GM12865 (cell line): ENCODE measurements around the gene PTPRK.

Experiments used
- DNase-seq: peaks from one replicate; pipeline ENCODE4 v3.0.0; 2010; ENCODE audit warnings: low read depth
- H3K4me3 ChIP-seq: 2 replicates; pipeline ENCODE4 v1.5.1; 2011; ENCODE audit warnings: mild to moderate bottlenecking, low read depth, low read length, control low read depth
- CTCF ChIP-seq: IDR thresholded peaks from 2 replicates; pipeline ENCODE4 v1.5.1; 2011; ENCODE audit warnings: low read length, control low read depth, low read depth, inconsistent platforms; ENCODE audit not compliant: insufficient read depth; ENCODE audit errors: missing control alignments

Gene PTPRK

DNA sequence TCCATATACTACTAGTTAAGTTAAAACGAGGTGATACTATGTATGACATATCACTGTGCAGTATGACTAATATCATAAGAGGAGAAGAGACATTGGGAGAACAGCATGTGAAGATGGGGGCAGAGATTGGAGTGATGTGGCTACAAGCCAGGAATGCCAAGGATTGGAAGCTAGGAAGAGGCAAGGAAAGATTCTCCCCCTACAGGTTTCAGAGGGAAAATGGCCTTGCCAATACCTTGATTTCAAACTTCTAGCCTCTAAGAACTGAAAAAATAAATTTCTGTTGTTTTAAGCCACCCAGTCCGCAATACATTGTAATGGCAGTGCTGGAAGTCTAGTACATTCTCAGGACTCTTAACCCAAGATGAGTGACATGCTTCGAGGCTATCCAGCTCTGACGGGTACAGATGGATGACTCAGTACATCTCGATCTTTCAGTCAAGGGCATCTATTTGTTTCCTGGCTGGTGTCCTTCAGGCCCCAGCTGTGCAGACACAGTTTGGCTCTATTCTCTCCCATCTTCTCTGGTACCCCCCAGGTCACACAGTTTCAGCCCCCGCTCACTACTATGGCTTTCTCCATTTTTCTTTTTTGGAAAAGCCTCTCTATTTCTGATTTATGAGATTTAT, 564.0 kb downstream of the PTPRK start:
- H3K4me3 ChIP-seq, result no peak overlapping the region
- TF ChIP-seq CTCF, result no peak
- no peak for DNase-seq

GRCh38 chr6:127954082-127954481, 566.3 kb downstream of the PTPRK start:
- no peak overlapping the region for H3K4me3 ChIP-seq
- no peak for TF ChIP-seq CTCF
- no peak for DNase-seq

GRCh38 chr6:127952831-127953230, 567.6 kb downstream of the PTPRK start:
- DNase-seq, result no peak
- TF ChIP-seq CTCF, result no peak
- H3K4me3 ChIP-seq, result no peak overlapping the region

DNA sequence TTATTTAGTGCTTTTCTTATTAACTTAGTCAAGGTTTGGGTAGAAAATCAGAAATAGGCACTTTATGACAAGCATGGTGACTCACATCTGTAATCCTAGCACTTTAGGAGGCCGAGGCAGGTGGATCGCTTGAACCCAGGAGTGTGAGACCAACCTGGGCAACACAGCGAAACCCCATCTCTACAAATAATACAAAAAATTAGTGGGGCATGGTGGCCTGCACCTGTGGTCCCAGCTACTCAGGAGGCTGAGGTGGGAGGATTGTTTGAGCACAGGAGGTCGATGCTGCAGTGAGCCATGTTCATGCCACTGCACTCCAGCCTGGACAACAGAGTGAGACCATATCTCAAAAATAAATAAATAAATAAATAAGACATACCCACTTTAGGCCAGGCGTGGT, 568.2 kb downstream of the PTPRK start:
- no peak for DNase-seq
- TF ChIP-seq CTCF, result no peak

DNA sequence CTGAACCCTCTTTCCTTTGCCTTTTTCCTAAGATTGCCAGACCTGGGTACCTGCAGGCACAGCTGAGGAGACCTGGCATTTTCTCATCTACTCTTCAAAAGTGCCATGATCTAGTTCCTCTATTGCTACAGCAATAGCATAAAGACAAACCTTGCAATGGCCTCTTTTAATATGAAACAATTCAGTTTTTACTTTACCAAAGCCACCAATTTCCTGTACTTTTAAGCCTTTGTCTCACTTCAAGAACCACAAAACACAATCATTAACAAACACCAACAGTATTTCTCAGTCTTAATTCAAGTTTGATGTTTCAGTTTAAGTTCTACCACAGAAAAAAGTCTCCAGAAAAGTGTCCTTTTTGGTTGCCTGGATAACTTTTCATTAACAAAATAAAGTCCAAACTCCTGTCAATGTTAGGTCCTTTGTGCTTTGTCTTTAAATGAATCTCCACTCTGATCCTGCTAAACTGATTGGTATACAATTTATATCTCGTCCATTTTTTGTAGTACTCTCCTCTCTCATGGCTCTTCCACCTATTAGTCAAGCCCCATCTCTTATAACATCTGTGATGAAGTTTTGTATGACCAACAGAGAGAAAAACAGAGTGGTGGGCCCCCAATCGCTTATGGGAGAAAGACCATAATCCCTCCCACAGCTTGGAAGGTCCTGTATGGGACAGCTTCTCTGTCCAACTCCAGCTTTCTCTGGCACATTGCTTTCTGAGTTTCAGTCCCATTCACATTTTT, 569.1 kb downstream of the PTPRK start:
- peak; percentile 5 for DNase-seq
- TF ChIP-seq CTCF, result no peak
- no peak overlapping the region for H3K4me3 ChIP-seq

More for the DNA sequence above, 568.2 kb downstream of the PTPRK start:
- no peak overlapping the region for H3K4me3 ChIP-seq

GRCh38 chr6:127950566-127951145, 569.7 kb downstream of the PTPRK start:
- no peak for TF ChIP-seq CTCF
- no peak for DNase-seq
- H3K4me3 ChIP-seq, result no peak overlapping the region
